22Rv1 (cell line): ENCODE data around the gene BAZ2B.

Source experiments
- CTCF ChIP-seq: fragments of 450-650 bp; IDR thresholded peaks from 2 replicates; pipeline ENCODE4 v1.5.1; 2017; ENCODE audit warnings: mild to moderate bottlenecking
- ZFX ChIP-seq: fragments of 450-650 bp; IDR thresholded peaks from 2 replicates; pipeline ENCODE4 v1.6.1; 2017; ENCODE audit warnings: antibody characterized with exemption, borderline replicate concordance

- TF ChIP-seq CTCF (no peak), ZFX (no peak)
Measured at GRCh38 chr2:159445307-159445706, 171.0 kb downstream of the BAZ2B start.
